ENCODE measurements around the gene NKAIN2. TPM values are rescaled to one million over a fixed set of nuclear protein-coding genes. Genes with fewer than 3 reads are reported as not detected.

The NKAIN2 gene
- polyA plus RNA-seq, 1 donor from 2014 or later, result not detected

DNA sequence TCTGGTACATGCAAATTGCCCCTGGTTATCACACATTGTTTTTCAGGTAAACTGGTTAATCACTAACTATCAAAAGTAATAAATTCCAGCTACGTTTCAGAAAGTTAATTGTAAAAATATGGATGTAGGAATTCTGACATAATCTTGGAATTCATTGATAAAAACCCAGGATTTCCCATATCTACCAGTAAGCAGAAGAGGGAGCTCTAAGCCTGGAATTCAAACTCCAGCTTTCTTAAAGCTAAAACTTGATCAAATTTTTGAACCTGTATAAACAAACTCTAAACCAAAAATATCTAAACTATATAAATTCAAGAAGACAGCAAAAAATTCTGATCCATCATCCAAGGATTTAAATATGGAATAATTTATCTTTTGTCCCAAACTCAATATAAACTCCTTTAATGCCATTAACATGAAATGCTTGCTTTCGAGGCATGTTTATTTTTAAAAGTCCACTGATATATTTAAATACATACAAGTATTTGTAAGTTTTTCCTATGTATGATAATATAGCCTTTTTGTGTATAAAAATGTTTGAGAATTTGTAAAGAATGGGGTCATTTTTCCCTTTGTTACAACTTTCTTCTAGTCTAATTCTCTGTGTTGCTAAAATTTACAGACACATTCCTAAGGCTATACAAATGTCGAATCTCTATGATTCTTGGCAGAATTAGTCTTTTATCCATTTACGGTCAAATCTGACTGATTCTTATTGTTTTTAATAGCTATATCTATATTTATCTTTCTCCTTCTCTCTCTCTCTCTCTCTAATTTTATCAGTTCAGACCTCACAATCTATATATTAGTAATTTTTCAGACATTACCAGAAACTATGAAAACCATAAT is 1067.2 kb downstream of the NKAIN2 start:
- Mint-ChIP-seq H3K27ac (no peak overlapping the region), H3K27me3 (no peaks in the 10 kb centered on the region), H3K4me1 (no peaks in the 10 kb centered on the region), H3K4me3 (no peak overlapping the region), H3K9me3 (peaks cover 1 to 6% (median 4%) of the 10 kb centered on the region in 3 donors), H3K36me3 (no peaks in the 10 kb centered on the region)

DNA sequence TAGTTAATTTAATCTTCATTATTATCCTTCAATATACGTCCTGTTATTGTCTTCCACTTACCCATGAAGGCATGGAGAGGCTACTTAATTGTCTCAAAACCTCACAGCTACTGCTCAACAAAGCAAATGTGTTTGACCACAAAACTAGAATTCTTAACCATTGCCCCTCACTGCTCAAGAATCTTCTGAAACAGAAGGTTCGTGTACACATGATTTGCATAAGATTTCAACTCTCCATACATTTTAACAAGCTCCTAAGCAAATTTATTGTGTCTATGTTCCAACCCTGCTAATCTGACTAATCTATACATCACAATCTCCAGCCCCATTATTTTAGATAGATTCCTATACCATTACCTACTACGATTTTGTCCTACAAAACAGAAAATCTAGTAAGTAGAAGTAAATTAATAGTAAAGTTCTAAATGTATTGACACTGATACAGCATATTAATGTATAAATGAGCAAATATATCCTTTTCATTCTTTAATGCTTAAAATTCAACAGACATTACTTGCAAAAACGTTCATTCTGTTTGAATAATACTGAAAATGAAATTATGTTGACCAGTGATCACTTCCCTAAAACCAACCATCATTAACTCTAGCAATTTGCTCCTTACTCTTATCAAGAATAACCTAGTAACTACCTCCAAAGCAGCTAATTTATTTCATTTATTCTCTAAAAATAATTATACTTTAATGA is 1068.8 kb downstream of the NKAIN2 start:
- Mint-ChIP-seq H3K9me3 (peaks cover 3 to 6% (median 4%) of the 10 kb centered on the region in 3 donors), H3K36me3 (no peaks in the 10 kb centered on the region)

DNA sequence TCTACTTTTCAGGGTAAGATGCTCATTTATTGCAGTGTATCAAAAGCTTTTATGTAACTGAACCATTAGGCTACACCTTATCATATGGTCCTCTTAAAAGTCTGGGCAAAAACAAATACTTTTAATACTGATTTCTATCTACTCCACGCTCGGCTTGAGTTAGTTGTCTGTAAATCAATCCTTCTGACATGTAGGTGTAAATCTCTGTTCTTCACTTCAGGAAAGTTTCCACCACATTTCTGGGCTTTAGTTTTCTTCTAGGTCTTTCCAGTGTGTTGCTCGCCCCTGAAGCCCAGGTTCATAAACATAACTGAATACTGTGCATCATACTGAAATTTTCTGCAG is 1069.4 kb downstream of the NKAIN2 start:
- H3K36me3 Mint-ChIP-seq, result no peaks in the 10 kb centered on the region
- H3K27me3 Mint-ChIP-seq, result no peaks in the 10 kb centered on the region
- H3K4me3 Mint-ChIP-seq, result no peak overlapping the region
- peaks cover 4 to 6% (median 4%) of the 10 kb centered on the region in 3 donors for H3K9me3 Mint-ChIP-seq
- no peaks in the 10 kb centered on the region for H3K4me1 Mint-ChIP-seq
- H3K27ac Mint-ChIP-seq, result no peak overlapping the region

More for the DNA sequence above, 1068.8 kb downstream of the NKAIN2 start:
- H3K27me3 Mint-ChIP-seq, result no peaks in the 10 kb centered on the region
- H3K4me3 Mint-ChIP-seq, result no peak overlapping the region
- no peaks in the 10 kb centered on the region for H3K4me1 Mint-ChIP-seq
- H3K27ac Mint-ChIP-seq, result no peak overlapping the region

Other genes with a start within 250 kb of the NKAIN2 start
- gene TRDN, start 166.9 kb upstream of the NKAIN2 start, polyA plus RNA-seq, result not detected

Measured in IgD-negative memory B cell (primary cell).